T-helper 1 cell treated with Interleukin-12 subunit alpha and Interleukin-12 subunit beta and Interleukin-4 antibody, amounts not matched to agents 30 μg/mL and 1 μg/mL, for 36 hours (primary cell): ENCODE data around the gene PPP1R15B.

Source experiments
- H3K27ac Mint-ChIP-seq: one replicate; pipeline ENCODE4 v1.8.0; 2021; ENCODE audit warnings: mild to moderate bottlenecking, mixed read lengths
- H3K27me3 Mint-ChIP-seq: one replicate; pipeline ENCODE4 v1.8.0; 2021; ENCODE audit warnings: low read depth, mixed read lengths
- H3K36me3 Mint-ChIP-seq: one replicate; pipeline ENCODE4 v1.8.0; 2021; ENCODE audit warnings: low read depth, mixed read lengths
- H3K4me1 Mint-ChIP-seq: one replicate; pipeline ENCODE4 v1.8.0; 2021; ENCODE audit warnings: low read depth, mixed read lengths
- H3K4me3 Mint-ChIP-seq: one replicate; pipeline ENCODE4 v1.8.0; 2021; ENCODE audit warnings: mild to moderate bottlenecking, moderate library complexity, mixed read lengths
- H3K9me3 Mint-ChIP-seq: one replicate; pipeline ENCODE4 v1.8.0; 2021; ENCODE audit warnings: mixed read lengths

The PPP1R15B gene

DNA sequence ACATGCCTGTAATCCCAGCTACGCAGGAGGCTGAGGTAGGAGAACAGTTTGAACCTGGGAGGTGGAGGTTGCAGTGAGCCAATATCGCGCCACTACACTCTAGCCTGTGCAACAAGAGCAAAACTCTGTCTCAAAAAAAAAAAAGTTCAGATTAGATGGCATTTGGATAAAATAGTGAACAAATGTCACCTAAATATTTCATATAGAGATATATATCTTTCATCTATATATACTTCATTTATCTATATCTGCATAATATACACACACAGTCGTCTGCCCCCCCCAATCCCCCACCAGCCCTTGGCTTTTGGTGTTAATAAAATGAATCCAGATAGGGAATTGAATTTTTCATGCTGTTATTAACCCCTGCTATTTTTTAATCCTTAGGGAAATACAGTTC, 5.0 kb downstream of the PPP1R15B start:
- H3K4me3 Mint-ChIP-seq = peak overlapping the region; percentile 99
- H3K9me3 Mint-ChIP-seq = no peaks in the 10 kb centered on the region
- no peaks in the 10 kb centered on the region for H3K27me3 Mint-ChIP-seq
- H3K4me1 Mint-ChIP-seq = peaks cover 27% of the 10 kb centered on the region
- H3K36me3 Mint-ChIP-seq = peaks cover 68% of the 10 kb centered on the region
- H3K27ac Mint-ChIP-seq = no peak overlapping the region

DNA sequence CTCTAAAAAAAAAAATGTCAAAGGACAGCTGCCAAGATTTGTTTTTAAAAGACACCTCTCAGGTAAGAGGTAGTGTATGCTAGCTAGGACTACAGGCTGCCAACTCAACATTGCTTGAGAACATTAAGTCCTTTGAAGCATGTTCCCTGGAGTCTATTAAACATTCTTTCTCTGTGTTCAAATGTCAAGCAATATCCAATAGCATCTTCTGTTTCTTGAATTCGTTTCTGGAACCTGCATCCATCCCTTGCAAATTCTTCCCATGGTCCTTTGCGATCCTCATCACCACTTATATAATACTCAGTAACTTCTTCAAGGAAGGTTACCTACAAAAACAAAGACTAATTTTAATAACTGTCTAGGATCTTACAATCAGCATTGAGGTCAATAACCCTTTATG, 5.6 kb downstream of the PPP1R15B start:
- Mint-ChIP-seq H3K27me3 (no peaks in the 10 kb centered on the region), H3K27ac (no peak overlapping the region), H3K4me1 (peaks cover 28% of the 10 kb centered on the region), H3K9me3 (no peaks in the 10 kb centered on the region), H3K36me3 (peaks cover 67% of the 10 kb centered on the region), H3K4me3 (peak overlapping the region; percentile 99)

DNA sequence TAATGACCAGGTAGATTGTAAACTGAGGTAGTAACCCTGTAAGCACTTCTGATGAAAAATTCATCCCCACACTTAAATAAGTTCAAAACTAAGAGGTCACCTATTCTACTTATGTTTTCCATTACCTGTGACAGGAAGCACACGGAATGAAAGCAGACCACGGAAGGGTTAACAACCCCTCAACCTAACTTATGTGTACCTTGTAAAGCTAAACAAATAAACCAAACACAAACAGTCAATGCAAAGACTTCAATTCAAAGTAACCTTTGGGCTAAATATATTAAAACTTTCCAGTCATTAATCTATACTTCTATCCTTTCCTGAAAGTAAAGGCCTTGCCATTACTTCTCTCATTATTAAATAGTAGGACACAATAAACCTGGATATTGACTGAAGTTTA, 7.0 kb downstream of the PPP1R15B start:
- Mint-ChIP-seq H3K4me1 (peaks cover 24% of the 10 kb centered on the region), H3K27ac (no peak overlapping the region), H3K4me3 (no peak overlapping the region), H3K27me3 (no peaks in the 10 kb centered on the region), H3K9me3 (no peaks in the 10 kb centered on the region), H3K36me3 (peaks cover 60% of the 10 kb centered on the region)

DNA sequence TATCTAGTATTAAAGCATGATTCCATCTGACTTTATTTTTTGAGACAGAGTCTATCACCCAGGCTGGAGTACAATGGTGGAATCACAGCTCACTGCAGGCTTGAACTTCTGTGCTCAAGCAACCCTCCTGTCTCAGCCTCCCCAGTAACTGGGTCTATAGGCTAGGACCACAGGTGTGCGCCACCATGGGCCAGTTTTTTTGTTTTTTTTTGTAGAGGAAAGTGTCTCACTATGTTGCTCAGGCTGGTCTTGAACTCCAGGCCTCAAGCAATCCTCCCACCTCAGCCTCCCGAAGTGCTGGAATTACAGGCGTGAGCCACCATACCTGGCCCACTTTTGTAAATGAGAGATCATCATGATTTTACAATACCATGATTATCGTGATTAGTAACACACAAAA, 9.2 kb downstream of the PPP1R15B start:
- H3K36me3 Mint-ChIP-seq = peaks cover 47% of the 10 kb centered on the region
- no peaks in the 10 kb centered on the region for H3K27me3 Mint-ChIP-seq
- H3K4me1 Mint-ChIP-seq = peaks cover 28% of the 10 kb centered on the region
- H3K4me3 Mint-ChIP-seq = no peak overlapping the region
- no peak overlapping the region for H3K27ac Mint-ChIP-seq
- H3K9me3 Mint-ChIP-seq = no peaks in the 10 kb centered on the region

DNA sequence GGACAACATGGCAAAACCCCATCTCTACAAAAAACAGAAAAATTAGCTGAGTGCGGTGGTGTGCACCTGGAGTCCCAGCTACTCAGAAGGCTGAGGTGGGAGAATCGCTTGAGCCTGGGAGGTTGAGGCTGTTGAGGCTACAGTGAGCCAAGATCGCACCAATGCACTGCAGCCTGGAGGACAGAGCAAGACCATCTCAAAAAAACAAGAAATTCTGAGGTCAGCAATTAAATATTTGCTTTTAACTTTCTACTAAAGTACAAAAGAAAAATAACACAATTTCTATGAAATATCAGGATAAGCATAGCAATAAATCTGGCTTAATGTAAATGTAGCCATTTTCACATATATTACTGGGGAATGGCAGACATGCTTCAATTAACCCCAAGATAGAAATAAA, 9.9 kb downstream of the PPP1R15B start:
- Mint-ChIP-seq H3K36me3 (peaks cover 40% of the 10 kb centered on the region), H3K4me1 (peaks cover 24% of the 10 kb centered on the region), H3K27me3 (no peaks in the 10 kb centered on the region), H3K9me3 (no peaks in the 10 kb centered on the region), H3K27ac (no peak overlapping the region), H3K4me3 (no peak overlapping the region)

DNA sequence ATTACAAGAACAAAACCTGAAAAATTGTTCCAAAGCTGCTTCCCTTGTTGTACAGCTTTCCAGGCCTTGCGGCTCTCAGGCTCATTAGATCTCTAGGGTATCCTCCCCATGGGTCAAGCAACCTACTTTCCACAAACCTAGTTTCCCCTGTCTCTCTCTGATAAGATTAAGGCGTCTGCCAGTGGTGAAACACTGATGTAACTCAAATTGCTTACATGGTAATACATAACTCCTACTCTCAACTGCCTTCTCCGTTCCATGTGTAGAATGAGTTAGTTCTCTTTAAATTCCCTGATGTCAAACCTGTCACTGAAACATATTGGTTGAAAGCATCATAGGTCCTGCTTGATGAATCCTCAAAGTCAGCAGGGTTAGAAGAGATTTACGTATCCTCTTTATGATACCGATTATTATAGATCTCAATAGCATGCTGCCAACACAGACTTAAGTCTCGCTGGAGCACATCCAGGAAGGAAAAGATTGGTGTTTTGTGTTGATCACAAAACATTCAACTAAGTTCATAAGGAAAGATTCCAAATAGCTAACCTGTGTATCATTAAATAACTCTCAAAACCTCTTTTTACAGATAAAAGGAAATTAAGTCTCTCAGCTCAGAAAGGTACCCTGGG, 10.6 kb downstream of the PPP1R15B start:
- Mint-ChIP-seq H3K27me3 (no peaks in the 10 kb centered on the region), H3K27ac (no peak overlapping the region), H3K4me3 (no peak overlapping the region), H3K9me3 (no peaks in the 10 kb centered on the region), H3K36me3 (peaks cover 39% of the 10 kb centered on the region), H3K4me1 (peaks cover 20% of the 10 kb centered on the region)

DNA sequence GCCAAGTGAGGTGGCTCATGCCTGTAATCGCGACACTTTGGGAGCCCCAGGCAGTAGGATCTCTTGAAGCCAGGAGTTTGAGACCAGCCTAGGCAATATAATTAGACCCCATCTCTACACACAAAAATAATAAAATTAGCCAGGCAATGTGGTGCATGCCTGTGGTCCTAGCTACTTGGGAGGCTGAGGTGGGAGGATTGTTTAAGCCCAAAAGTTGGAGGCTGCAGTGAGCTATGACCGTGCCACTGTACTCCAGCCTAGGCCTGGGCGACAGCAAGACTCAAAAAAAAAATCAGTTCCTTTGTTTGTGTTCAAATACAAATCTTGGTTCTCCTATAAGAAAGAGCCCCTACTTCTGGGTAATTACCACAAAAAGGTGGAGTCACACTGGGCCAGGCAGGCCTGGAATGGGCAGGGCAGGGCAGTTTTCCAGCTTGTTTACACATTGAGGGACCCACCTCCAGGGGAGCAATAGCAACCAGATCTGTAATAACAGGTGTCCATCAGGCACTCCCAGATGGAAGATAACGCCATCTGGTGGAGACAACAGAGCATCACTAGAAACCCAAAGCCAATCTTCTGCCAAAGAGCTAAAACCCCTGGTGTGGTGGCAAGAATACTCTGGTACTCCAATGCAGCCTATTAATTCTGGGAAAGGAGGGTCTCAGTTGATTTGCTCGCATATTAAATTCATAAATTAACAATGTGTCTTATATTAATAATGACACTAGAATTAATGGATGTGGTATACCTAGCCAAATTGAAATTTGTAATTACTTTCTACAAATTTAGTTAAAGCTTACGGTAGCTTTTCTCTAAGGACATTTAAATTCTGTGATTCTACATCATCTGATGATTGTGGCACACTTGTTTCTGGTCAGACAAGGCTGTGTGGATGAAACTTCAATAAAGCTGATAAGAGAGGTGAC, 13.2 kb downstream of the PPP1R15B start:
- Mint-ChIP-seq H3K27me3 (no peaks in the 10 kb centered on the region), H3K36me3 (peaks cover 33% of the 10 kb centered on the region), H3K27ac (peak overlapping the region; percentile 60), H3K9me3 (no peaks in the 10 kb centered on the region), H3K4me1 (peaks cover 6% of the 10 kb centered on the region), H3K4me3 (no peak overlapping the region)

DNA sequence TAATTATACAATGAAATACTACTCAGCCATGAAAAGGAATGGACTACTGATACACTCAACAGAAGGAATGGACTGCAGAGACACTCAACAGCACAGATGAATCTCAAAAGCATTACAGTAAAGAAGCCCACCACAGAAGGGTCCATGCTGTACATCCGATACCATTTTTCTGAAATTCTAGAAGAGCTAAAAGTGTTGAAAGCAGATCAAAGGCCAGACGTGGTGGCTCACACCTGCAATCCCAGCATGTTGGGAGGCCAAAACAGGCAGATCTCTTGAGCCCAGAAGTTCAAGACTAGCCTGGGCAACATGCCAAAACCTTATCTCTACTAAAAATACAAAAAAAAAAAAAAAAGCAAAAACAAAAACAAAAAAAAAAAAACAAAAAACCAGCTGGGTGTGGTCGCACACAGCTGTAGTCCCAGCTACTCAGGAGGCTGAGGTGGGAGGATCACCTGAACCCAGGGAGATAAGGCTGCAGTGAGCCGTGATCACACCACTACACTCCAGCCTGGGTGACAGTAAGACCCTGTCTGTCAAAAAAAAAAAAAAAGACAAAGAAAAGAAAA, 15.5 kb downstream of the PPP1R15B start:
- H3K27me3 Mint-ChIP-seq = no peaks in the 10 kb centered on the region
- H3K27ac Mint-ChIP-seq = no peak overlapping the region
- H3K36me3 Mint-ChIP-seq = peaks cover 25% of the 10 kb centered on the region
- H3K9me3 Mint-ChIP-seq = no peaks in the 10 kb centered on the region
- no peak overlapping the region for H3K4me3 Mint-ChIP-seq
- H3K4me1 Mint-ChIP-seq = peaks cover 6% of the 10 kb centered on the region

DNA sequence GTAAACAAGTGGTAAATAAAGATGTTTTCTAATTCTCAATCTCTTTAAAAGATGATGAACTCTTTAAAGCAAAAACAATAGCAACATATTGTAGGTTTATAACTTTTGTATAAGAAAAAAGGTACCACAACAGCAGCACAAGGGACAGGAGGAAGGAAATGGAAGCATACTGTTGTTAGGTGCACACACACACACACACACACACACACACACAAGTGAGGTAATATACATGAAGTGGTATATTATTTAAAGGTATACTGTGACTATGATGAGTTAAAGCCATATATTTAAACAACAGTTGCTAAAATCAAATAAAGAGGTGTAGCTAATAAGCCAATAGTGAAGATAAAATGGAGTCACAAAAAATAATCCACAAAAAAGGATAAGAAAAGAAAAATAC, 20.0 kb downstream of the PPP1R15B start:
- Mint-ChIP-seq H3K27me3 (no peaks in the 10 kb centered on the region), H3K27ac (no peak overlapping the region), H3K4me3 (no peak overlapping the region), H3K9me3 (no peaks in the 10 kb centered on the region), H3K4me1 (peaks cover 1% of the 10 kb centered on the region), H3K36me3 (peaks cover 11% of the 10 kb centered on the region)

DNA sequence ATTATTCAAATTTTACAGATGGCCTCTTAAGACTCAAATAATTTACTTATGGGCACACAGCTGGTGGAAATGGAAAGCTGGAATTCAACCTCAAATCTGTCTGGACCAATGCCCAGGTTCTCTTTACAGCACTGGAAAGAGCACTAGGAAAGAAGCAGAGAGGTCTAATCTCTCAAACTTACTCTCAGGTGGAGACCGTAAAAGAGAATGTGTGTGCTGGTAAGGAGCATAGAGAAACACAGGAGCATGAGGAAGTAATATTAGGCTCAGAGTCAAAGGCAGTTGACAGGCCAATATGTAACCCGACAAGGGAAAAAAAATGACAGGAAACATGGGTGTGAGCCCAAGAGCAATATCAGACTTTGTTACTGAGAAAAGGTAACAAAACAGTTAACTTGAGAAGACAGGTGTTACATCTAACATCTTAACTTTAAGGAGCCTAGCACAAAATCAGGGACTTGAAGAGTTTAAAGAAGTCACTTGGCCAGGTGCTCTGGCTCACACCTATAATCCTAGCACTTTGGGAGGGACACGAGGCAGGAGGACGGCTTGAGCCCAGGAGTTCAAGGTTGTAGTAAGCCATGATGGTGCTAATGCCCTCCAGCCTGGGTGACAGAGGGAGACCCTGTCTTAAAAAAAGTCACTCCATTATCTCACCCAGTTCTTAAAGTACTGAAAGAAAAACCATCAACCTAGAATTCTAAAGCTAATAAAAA, 20.7 kb downstream of the PPP1R15B start:
- Mint-ChIP-seq H3K9me3 (no peaks in the 10 kb centered on the region), H3K36me3 (peaks cover 9% of the 10 kb centered on the region), H3K27me3 (no peaks in the 10 kb centered on the region), H3K4me3 (no peak overlapping the region), H3K27ac (no peak overlapping the region), H3K4me1 (peaks cover 1% of the 10 kb centered on the region)

DNA sequence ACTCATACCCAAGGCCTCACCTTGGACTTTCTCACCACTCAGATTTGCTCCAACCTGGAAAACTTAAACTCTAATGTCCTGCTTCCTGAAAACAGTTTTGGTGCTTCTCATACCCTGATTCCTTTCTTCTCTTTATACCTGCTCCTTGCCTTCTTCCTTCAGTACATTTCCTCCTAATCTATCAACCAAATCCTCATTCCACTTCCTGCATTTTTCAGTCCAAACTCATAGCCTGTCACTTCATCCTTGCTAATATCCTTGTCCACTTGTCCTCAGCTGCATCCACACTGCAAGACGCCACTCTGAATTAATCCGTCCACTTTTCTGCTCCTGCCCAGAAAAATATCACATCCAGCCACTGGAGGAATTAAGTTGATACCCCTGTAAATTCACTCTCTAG, 25.9 kb downstream of the PPP1R15B start:
- Mint-ChIP-seq H3K27ac (no peak overlapping the region), H3K4me1 (peaks cover 2% of the 10 kb centered on the region), H3K27me3 (peaks cover 6% of the 10 kb centered on the region), H3K4me3 (no peak overlapping the region), H3K36me3 (peaks cover 2% of the 10 kb centered on the region), H3K9me3 (no peaks in the 10 kb centered on the region)

DNA sequence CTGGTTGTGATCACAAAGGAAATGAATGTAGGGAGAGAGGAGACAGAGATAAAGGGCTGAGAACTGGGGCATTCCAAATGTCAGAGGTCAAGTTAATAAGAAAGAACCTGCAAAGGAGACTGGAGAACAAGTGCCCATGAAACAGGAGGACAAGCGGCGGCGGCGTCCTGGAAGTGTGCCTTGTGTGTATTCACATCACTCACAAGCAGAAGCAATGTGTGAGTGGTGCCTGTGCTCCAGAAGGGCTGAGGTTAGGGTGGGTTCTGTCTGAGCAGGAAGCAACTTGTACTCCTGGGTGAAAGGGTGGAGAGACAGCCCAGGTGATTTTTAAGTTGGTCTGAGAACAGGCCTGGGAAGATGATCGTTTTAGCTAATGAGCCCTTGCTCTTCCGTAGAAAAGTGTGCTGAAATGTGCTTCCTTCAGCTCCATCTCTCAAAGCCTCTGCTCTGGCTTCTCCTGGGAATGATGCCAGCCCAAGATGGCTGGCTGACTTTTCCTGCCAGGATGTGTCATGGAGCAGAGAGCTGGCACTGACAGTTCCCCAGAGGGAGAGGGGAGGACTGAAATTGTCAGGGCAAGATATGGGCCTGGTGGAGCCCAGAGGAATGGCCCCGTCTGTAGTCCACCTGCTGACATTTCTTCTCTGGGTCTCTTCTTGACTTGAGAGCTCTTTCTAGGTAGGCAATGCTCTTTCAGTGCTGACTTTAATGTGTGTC, 26.8 kb downstream of the PPP1R15B start:
- H3K4me3 Mint-ChIP-seq = no peak overlapping the region
- no peak overlapping the region for H3K27ac Mint-ChIP-seq
- H3K36me3 Mint-ChIP-seq = no peaks in the 10 kb centered on the region
- no peaks in the 10 kb centered on the region for H3K9me3 Mint-ChIP-seq
- peaks cover 2% of the 10 kb centered on the region for H3K4me1 Mint-ChIP-seq
- peaks cover 15% of the 10 kb centered on the region for H3K27me3 Mint-ChIP-seq

DNA sequence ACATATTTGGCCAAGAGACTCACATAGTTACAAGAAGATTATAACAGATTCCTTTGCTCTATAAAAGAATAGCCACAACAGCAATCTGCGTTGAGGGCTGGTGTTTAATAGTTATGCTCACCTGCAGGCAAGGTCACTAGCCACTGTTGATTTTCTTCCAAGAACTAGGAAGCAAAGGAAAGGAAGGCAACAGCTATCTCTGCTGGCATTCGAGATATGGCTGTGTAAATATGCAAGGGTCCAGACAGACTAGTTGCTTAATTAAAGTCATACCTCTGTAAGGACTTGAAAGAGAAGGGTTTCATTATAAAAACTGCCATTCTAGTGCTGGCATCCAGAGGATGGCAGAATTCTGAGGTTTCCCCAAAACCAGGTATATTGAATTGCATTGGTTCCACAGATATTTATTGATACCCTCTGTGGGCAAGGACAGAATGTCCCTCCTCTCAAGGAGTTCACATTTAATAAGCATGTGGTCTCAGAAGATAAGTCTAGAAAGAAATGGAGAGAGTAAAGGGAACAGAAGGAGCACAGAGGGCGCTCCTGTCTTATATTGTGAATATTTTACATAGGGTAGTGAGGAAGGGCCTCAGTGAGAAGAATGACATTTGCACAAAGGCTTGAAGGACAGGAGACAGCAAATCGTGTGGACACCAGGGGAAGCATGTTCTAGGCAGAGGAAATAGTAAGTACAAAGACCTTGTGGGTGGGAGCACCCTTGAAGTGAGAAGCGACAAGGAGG, 28.3 kb downstream of the PPP1R15B start:
- Mint-ChIP-seq H3K27me3 (peaks cover 29% of the 10 kb centered on the region), H3K4me3 (no peak overlapping the region), H3K9me3 (no peaks in the 10 kb centered on the region)

More for the DNA sequence above, 28.3 kb downstream of the PPP1R15B start:
- Mint-ChIP-seq H3K27ac (no peak overlapping the region), H3K36me3 (no peaks in the 10 kb centered on the region), H3K4me1 (peaks cover 2% of the 10 kb centered on the region)
